Stimulated activated CD4-positive, alpha-beta T cell treated with anti-CD3 and anti-CD28 coated beads, Interleukin-4, amount 100 ng/mL, for 24 hours (primary cell): Measurements from ENCODE around the gene QRFP.

Experiments used
- DNase-seq: peaks from one replicate; pipeline ENCODE4 v3.0.0-alpha.2; 2020

QRFP gene

DNA sequence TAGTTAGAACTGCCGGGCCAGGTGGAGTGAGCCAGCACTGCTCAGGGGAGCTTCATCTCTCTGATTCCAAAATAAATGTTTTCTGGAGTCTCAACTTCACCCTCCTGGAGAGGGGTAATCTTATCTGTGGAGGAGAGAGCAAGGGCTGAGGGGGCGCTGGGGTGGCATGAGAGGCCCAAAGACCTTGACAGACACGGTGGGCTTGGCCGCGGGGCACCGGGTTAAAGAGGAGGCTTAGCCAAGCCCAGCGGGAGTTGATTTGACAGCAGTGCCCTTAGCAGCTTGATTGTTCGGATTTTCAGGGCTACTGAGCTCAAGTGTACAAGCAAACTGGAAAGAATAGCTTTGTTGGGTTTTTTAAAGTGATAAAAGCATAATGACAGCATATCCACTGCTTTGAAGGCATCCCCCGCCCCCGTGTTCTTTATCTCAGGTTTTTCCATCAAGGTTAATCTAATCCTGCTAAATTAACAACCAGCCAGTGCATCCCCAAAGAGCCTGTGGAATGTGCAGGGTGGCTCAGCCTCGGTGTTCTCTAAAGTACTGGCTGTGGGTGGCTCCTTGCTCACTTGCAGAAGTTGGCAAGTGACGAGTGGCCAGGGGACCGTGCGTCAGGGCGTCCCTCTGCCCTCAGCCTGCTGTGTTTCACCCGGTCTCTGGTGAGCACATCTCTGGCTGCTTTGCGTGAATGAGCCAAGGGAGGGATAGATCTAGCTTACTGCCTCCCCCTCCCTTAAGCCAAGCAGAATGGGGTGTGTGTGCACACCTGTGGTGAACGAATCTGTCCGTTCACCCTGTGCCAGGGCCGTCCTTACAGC, 5.5 kb downstream of the QRFP start:
- no peak for DNase-seq

DNA sequence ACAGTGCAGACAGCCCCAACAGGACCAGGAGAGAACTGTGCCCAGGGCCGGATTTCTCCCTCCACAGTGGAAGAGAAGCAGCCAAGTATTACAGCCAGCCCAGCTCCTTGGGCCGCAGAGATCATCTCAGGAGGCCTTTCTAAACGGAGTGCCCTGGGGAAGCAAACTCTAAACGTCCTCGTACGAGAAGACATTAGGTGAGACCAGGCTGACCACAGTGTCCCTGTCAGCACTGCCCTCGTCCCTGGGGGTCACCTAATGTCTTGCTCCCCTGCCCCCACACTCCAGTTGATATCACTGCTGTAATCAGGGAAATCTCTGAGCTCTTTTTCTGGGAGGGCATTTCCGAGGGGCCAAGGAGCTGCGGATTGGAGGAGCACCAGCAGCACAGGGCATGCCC, 6.5 kb downstream of the QRFP start:
- no peak for DNase-seq

DNA sequence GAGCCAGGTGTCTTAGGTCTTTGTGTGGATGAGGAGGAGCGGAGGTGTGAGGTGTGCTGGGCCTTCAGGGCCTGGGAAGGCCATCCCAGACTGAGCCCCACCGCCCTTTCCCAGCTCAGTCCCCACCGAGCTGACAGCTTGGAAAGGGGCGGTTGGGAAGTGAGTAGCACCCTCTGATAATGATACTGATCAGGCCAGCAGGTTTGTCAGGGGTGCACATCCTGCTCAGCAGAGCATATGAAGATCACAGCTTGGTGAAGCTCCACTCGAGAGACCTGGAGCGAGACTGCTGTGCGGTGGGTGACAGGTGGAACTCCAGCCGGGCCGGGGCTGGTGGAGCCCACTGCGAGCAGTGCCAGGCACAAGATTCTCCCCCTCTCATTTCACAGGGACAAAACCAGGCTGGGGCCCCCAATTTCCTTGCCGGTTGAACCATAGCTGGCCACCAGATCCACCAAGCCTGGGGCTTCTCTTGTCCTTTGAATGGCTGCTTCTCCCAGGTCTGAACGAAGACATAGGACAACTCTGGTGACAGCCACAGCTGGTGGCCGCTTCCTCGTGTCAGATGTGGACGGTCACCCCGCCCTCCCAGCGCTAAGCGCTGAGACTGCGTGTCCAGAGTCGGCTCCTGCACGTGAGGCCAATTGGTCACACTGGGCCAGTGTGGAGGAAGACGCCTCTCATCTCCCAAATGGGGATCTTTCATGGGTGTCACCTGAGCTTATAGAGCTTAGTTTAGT, 8.3 kb downstream of the QRFP start:
- no peak for DNase-seq

DNA sequence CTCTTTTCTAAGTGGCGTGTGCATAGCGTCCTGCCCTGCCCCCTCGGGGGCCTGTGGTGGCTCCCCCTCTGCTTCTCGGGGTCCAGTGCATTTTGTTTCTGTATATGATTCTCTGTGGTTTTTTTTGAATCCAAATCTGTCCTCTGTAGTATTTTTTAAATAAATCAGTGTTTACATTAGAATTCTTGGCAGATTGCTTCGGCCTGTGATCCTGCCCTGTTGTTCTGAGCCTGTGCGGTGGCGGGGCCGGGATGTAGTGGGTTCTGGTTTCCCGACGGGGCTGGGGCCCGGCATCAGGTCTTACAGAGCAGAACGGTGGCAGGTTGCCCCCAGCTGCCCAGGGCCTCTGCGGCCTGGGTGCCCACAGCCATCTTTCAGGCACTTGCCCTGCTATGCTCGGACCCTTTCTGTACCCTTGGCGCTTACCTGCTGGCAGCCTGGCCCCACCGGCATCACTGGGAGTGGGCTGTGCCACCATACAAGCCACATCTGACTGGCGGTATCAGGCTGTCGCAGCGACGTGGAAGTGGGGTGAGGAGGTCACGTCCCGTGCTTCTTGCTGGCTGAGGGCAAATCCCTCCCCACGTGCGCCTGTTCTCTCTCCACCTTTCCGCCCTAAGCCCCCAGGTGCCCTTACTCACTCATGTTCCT, 9.0 kb downstream of the QRFP start:
- no peak for DNase-seq

DNA sequence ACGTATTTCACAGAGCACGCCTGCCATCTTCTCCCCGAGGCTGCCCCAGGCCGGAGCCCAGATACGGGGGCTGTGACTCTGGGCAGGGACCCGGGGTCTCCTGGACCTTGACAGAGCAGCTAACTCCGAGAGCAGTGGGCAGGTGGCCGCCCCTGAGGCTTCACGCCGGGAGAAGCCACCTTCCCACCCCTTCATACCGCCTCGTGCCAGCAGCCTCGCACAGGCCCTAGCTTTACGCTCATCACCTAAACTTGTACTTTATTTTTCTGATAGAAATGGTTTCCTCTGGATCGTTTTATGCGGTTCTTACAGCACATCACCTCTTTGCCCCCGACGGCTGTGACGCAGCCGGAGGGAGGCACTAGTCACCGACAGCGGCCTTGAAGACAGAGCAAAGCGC, 9.6 kb downstream of the QRFP start:
- DNase-seq, result no peak

DNA sequence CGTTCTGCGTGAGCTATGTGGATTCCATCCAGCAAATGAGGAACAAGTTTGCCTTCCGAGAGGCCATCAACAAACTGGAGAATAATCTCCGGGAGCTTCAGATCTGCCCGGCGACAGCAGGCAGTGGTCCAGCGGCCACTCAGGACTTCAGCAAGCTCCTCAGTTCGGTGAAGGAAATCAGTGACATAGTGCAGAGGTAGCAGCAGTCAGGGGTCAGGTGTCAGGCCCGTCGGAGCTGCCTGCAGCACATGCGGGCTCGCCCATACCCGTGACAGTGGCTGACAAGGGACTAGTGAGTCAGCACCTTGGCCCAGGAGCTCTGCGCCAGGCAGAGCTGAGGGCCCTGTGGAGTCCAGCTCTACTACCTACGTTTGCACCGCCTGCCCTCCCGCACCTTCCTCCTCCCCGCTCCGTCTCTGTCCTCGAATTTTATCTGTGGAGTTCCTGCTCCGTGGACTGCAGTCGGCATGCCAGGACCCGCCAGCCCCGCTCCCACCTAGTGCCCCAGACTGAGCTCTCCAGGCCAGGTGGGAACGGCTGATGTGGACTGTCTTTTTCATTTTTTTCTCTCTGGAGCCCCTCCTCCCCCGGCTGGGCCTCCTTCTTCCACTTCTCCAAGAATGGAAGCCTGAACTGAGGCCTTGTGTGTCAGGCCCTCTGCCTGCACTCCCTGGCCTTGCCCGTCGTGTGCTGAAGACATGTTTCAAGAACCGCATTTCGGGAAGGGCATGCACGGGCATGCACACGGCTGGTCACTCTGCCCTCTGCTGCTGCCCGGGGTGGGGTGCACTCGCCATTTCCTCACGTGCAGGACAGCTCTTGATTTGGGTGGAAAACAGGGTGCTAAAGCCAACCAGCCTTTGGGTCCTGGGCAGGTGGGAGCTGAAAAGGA, 10.9 kb downstream of the QRFP start:
- no peak for DNase-seq

DNA sequence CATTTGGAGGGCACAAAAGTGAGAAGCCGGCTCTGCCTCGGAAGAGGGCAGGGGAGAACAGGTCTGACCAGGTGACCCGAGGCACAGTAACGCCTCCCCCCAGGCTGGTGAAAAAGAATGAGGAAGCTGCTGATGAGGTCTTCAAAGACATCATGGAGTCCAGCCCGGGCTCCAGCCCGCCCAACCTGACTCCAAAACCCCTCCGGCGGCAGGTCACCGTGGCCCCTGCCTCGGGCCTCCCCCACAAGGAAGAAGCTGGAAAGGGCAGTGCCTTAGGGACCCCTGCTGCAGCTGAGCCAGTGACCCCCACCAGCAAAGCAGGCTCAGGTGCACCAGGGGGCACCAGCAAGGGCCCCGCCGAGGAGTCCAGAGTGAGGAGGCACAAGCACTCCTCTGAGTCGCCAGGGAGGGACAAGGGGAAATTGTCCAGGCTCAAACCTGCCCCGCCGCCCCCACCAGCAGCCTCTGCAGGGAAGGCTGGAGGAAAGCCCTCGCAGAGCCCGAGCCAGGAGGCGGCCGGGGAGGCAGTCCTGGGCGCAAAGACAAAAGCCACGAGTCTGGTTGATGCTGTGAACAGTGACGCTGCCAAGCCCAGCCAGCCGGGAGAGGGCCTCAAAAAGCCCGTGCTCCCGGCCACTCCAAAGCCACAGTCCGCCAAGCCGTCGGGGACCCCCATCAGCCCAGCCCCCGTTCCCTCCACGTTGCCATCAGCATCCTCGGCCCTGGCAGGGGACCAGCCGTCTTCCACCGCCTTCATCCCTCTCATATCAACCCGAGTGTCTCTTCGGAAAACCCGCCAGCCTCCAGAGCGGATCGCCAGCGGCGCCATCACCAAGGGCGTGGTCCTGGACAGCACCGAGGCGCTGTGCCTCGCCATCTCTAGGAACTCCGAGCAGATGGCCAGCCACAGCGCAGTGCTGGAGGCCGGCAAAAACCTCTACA, 11.8 kb downstream of the QRFP start:
- no peak for DNase-seq

DNA sequence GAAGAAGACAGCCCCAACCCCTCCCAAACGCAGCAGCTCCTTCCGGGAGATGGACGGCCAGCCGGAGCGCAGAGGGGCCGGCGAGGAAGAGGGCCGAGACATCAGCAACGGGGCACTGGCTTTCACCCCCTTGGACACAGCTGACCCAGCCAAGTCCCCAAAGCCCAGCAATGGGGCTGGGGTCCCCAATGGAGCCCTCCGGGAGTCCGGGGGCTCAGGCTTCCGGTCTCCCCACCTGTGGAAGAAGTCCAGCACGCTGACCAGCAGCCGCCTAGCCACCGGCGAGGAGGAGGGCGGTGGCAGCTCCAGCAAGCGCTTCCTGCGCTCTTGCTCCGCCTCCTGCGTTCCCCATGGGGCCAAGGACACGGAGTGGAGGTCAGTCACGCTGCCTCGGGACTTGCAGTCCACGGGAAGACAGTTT, 12.5 kb downstream of the QRFP start:
- DNase-seq, result no peak

DNA sequence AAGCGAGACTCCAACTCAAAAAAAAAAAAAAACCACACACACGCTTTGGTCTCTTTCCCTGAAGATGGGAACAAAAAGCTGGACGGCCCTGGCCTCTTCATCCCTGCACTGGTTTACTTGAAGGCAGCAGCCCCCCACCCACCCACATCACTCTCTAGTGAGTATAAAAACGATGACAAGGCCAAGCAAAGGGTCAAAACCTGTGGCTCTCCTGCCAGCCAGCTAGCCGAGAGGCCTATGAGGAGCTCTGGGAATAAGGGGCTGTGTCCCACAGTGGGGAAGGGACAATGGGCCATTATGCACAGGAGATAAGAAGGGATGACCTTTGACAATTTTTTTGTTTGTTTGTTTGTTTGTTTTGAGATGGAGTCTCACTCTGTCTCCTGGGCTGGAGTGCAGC, 13.1 kb downstream of the QRFP start:
- no peak for DNase-seq

DNA sequence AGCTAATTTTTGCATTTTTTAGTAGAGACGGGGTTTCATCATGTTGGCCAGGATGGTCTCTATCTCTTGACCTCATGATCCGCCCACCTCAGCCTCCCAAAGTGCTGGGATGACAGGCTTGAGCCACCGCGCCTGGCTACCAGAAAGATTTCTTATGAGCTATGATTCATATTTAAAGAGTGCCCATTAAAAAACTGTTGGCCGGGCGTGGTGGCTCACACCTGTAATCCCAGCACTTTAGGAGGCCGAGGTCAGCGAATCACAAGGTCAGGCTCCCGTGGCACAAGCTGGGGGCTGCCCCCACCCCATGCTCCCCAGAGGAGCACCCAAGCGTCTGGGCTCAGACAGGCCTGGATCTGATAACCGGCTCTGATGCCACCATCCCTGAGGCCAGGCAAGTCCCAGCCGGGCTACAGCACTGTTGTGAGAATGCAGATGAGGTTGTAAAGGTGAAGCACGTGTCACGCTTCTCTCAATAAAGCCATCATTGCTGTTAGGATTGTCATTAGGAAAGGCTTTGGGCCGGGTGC, 13.9 kb downstream of the QRFP start:
- no peak for DNase-seq

DNA sequence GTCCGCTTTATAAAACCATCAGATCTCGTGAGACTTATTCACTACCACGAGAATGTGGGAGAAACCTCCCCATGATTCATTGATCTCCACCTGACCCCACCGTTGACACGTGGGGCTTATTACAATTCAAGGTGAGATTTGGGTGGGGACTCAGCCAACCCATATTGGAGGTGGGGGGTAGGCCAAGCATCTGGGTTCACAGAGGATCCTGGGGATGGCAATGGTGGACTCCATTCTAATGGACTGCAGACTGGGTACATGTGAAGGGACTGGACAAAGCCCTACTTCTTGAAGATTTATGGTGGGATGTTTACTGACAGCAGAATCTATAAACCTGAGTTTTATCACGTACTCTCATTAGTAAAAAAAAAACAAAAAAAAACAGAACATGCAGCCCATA, 15.1 kb downstream of the QRFP start:
- DNase-seq, result no peak

DNA sequence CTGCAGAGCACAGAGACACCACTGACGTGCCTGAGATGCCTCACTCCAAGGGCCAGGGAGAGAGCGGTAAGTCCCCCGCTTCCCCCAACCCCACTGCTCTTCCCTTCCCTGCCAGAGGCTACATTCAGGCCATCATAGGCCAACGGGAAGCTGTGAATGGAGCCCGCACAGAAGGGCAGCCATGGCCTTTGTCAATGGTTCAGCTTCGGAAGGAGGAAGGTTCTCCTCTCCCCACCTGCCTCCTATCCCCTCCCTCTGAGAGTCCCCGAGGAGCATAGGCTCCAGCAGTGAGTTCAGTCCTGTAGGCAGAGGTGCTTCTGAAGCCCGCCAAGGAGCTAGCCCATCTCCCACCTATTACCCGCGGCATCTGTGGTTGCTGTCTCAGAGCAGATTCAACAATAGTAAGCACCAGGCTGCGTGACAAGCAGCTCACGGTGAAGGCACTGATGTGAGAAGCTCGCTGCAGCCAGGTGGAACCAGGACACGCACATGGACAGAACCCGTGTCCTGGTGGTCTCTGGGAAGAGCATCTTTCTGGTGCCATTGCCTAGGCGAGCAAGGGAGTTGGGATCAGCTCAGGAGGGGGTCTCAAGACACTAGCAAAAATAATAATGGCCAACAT, 15.9 kb downstream of the QRFP start:
- DNase-seq, result no peak

DNA sequence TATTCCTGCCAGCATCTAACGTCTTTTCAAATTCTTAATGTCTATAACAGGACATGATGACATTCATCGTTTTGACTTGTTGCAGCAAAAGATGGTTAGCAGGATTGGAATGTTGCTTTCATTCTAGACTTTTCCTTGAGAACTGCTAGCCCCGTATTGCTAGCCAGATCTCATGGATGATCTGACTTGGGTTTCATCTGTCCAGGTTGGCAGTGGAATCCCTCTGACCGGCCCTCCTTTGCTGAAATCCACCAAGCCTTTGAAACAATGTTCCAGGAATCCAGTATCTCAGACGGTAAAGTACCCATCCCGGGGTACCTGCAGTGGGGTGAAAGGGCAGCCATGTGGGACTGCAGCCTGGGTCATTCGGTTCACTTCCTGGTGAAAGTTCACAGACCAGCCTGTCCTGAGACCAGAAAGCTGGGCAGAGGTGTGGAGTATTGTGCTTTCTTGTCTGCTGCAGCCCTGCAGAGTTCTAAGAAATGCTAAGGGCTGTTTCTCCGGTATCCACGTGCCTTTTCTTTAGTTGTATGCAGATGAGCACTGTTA, 16.7 kb downstream of the QRFP start:
- DNase-seq, result no peak

DNA sequence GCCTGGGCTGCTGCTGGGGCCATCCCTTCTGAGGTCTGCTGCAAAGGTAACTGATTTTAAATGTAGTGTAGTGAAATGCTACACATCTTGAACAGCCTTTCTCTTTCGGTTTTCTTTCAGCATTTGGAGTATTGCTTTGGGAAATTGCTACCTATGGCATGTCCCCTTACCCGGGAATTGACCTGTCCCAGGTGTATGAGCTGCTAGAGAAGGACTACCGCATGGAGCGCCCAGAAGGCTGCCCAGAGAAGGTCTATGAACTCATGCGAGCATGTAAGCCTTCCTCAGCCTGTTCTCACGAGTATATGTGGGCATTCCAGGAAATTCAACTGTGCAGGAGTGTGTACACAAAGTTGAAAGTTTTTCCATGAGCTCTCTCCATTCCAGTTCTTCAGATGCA, 18.3 kb downstream of the QRFP start:
- no peak for DNase-seq

DNA sequence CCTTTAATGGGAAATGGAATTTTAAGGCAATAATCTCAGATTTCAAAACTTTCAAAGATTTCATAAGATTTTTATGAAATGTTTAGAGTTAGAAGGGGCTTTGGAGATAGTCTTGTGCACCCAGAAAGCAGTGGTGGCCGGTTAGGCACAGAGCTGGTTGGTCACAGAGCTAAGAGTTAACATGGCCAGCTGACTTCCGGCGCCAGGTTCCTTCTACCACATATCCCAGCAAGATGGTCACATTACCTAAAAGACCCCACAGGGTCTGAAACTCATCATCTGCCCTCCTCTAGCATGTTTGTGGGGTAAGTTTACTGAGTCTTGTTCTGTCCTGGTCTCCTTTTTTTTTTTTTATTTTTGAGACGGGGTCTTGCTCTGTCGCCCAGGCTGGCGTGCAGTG, 19.3 kb downstream of the QRFP start:
- no peak for DNase-seq

DNA sequence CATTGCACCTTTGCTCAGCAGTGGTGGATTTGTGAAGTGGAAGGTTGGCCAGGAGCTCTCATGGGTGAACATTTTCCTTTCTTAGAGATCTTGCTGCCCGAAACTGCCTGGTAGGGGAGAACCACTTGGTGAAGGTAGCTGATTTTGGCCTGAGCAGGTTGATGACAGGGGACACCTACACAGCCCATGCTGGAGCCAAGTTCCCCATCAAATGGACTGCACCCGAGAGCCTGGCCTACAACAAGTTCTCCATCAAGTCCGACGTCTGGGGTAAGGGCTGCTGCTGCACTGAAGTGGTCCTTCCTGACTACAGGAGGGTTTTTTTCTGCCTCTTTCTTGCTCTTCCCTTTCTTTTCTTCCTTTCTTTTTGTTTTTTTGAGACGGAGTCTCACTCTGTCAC, 21.8 kb downstream of the QRFP start:
- DNase-seq, result no peak

DNA sequence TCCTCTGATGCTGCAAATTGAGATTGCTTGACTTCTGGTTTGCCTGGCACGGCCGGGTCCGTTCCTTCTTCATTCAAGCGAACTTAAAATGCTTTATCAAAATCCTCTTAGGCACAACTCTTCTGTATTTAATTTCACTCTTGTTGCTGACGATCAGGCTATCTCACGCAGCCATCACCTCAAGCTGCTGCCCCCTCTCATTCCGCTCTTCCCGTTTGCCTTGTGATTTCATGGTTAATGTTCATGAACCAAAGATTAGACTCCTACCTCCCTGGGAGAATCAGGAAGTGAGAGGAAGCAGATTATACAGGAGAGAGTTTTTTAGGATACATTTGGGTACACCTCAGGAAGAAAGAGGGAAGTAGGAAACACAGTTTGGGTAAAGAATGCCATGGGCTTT, 22.6 kb downstream of the QRFP start:
- no peak for DNase-seq

DNA sequence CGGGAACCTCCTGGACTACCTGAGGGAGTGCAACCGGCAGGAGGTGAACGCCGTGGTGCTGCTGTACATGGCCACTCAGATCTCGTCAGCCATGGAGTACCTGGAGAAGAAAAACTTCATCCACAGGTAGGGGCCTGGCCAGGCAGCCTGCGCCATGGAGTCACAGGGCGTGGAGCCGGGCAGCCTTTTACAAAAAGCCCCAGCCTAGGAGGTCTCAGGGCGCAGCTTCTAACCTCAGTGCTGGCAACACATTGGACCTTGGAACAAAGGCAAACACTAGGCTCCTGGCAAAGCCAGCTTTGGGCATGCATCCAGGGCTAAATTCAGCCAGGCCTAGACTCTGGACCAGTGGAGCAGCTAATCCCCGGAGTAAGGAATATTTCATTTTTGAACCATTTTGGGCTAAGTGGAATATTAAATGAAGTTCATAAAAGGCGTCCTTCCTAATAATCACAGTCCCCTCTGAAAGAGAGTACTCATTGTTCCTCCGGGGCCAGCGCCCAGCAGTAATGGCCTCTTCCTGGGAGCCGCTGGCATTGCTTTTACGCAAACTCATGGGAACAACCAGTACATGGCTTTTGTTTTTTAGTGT, 23.6 kb downstream of the QRFP start:
- DNase-seq, result no peak

DNA sequence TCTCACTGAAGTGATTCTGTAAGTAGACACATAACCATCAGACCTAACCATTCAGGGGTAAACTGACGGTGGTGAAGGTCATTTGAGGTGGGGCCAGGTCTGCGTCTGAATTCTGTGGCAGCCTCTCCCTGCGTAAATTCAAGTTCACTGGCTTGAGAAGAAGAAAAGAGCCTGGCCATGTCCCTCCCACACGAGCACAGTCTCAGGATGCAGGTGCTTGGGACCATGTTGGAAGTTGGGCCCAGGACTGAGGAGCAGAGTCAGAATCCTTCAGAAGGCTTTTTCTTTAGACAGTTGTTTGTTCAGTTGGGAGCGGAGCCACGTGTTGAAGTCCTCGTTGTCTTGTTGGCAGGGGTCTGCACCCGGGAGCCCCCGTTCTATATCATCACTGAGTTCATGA, 24.1 kb downstream of the QRFP start:
- DNase-seq, result no peak

DNA sequence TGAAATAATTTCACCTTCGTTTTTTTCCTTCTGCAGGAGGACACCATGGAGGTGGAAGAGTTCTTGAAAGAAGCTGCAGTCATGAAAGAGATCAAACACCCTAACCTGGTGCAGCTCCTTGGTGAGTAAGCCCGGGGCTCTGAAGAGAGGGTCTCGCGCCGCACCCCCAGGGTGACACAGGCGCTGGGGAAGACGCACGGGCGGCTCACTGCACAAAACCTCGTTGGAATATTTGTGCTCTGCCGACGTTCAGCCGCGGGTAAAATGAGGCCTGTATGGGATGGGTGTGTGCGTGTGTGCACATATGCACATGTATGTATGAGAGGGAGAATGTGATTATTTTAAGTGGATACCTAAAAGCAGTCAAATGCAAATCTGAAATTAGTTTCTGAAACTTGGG, 24.5 kb downstream of the QRFP start:
- DNase-seq, result no peak
